Measurements from ENCODE around the gene PCNX1. TPM values are rescaled to one million over a fixed set of nuclear protein-coding genes. Genes with fewer than 3 reads are reported as not detected.
A peak's percentile ranks its signal among the peaks of the same experiment; 100 is the strongest.

PCNX1 gene
- total and polyA plus RNA-seq, 2 donors (not counting 1 experiment from before 2014, with no cell fraction given) = 35.7 to 69.4 TPM

DNA sequence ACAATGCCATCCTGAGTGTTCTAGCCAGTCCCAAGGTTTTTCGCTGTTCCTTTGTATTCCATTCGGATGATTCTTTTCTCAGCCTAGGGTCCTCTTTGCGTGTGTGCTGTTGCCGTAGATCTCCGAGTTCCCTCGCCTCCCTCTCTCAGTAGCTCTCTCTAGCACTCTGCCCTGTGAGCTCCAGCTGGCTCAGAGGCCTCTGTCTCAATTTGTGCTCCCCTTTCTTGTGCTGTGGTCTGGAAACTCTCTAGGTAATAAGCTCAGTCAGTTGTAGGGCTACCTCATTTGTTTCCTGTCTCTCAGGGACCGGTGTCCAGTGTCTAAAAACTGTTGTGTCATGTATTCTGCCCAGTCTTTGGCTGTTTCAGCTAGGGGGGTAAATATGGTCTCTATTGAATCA, 179.3 kb downstream of the PCNX1 start:
- H4K20me1 ChIP-seq (ENCODE audit: control insufficient read depth, extremely low read depth, insufficient read depth, low read length) = no peaks in the 10 kb centered on the region
- no peaks in the 10 kb centered on the region for H3K27me3 ChIP-seq (ENCODE audit: control insufficient read depth, insufficient read depth, low read length)
- H3K9ac ChIP-seq (ENCODE audit: insufficient read depth, low read length) = no peak overlapping the region
- H2AFZ ChIP-seq (ENCODE audit: low read length) = no peak overlapping the region
- TF ChIP-seq, protein P1, sequence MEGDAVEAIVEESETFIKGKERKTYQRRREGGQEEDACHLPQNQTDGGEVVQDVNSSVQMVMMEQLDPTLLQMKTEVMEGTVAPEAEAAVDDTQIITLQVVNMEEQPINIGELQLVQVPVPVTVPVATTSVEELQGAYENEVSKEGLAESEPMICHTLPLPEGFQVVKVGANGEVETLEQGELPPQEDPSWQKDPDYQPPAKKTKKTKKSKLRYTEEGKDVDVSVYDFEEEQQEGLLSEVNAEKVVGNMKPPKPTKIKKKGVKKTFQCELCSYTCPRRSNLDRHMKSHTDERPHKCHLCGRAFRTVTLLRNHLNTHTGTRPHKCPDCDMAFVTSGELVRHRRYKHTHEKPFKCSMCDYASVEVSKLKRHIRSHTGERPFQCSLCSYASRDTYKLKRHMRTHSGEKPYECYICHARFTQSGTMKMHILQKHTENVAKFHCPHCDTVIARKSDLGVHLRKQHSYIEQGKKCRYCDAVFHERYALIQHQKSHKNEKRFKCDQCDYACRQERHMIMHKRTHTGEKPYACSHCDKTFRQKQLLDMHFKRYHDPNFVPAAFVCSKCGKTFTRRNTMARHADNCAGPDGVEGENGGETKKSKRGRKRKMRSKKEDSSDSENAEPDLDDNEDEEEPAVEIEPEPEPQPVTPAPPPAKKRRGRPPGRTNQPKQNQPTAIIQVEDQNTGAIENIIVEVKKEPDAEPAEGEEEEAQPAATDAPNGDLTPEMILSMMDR (conservative IDR thresholded peaks at IDR 0.05 in 1 of 2, IDR thresholded peaks at IDR 0.05 in 1 of 2; ENCODE audit: low read depth in 1 of 2, low read length in 2 of 2) = no peak
- no peak for TF ChIP-seq EZH2 (IDR thresholded peaks at IDR 0.05; ENCODE audit: low read length, missing control alignments)
- H3K4me1 ChIP-seq (ENCODE audit: control insufficient read depth, extremely low read depth, insufficient read depth, low read length) = no peaks in the 10 kb centered on the region
- H3K27ac ChIP-seq (ENCODE audit: insufficient read depth, low read length) = no peak overlapping the region
- no peaks in the 10 kb centered on the region for H3K9me3 ChIP-seq (ENCODE audit: control insufficient read depth, insufficient read depth, low read depth, low read length)
- no peak overlapping the region for H3K4me2 ChIP-seq (ENCODE audit: extremely low read depth, insufficient read depth, low read length)
- DNase-seq (ENCODE audit: low read depth in 2 of 2) = peak in 1 of 2 donors; percentile 14
- H3K4me3 ChIP-seq (replicated peaks in 1 of 4; ENCODE audit: control extremely low read depth in 1 of 4, insufficient read depth in 1 of 4, low read depth in 3 of 4, low read length in 4 of 4) = no peak overlapping the region
- H3K79me2 ChIP-seq (ENCODE audit: control insufficient read depth, insufficient read depth, low read length) = no peaks in the 10 kb centered on the region
- H3K36me3 ChIP-seq (ENCODE audit: control insufficient read depth, insufficient read depth, low read length) = peaks cover 2% of the 10 kb centered on the region

DNA sequence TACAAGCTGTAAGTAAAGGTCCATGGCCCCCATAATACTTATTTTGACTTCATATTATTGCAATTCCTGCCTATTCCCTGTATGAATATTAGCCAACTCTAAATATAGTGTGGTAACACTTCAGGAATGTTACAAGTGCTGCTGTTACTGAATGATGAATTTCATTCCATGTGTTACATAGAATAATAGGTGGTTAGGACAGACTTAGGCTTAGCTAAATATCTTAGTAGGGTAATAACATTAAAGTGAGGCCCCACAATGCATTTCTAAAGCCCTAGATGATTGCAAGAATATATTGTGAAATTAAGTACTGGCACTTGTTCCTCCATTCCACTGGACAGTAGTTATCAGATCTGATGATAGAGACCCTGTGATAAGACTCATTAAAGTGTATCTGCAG, 182.7 kb downstream of the PCNX1 start:
- Histone ChIP-seq H3K27ac (ENCODE audit: insufficient read depth, low read length) (no peak overlapping the region), H3K4me3 (replicated peaks in 1 of 4; ENCODE audit: control extremely low read depth in 1 of 4, insufficient read depth in 1 of 4, low read depth in 3 of 4, low read length in 4 of 4) (no peak overlapping the region), H3K4me2 (ENCODE audit: extremely low read depth, insufficient read depth, low read length) (no peak overlapping the region), H3K27me3 (ENCODE audit: control insufficient read depth, insufficient read depth, low read length) (no peaks in the 10 kb centered on the region), H2AFZ (ENCODE audit: low read length) (no peak overlapping the region), H4K20me1 (ENCODE audit: control insufficient read depth, extremely low read depth, insufficient read depth, low read length) (no peaks in the 10 kb centered on the region), H3K36me3 (ENCODE audit: control insufficient read depth, insufficient read depth, low read length) (peaks cover 1% of the 10 kb centered on the region), H3K4me1 (ENCODE audit: control insufficient read depth, extremely low read depth, insufficient read depth, low read length) (no peaks in the 10 kb centered on the region), H3K9ac (ENCODE audit: insufficient read depth, low read length) (no peak overlapping the region), H3K9me3 (ENCODE audit: control insufficient read depth, insufficient read depth, low read depth, low read length) (no peaks in the 10 kb centered on the region), H3K79me2 (ENCODE audit: control insufficient read depth, insufficient read depth, low read length) (no peaks in the 10 kb centered on the region)
- TF ChIP-seq, protein P1 (conservative IDR thresholded peaks at IDR 0.05 in 1 of 2, IDR thresholded peaks at IDR 0.05 in 1 of 2; ENCODE audit: low read depth in 1 of 2, low read length in 2 of 2) = no peak
- no peak for TF ChIP-seq EZH2 (IDR thresholded peaks at IDR 0.05; ENCODE audit: low read length, missing control alignments)
- peak; percentile 26 to 51 for DNase-seq (ENCODE audit: low read depth in 2 of 2)

DNA sequence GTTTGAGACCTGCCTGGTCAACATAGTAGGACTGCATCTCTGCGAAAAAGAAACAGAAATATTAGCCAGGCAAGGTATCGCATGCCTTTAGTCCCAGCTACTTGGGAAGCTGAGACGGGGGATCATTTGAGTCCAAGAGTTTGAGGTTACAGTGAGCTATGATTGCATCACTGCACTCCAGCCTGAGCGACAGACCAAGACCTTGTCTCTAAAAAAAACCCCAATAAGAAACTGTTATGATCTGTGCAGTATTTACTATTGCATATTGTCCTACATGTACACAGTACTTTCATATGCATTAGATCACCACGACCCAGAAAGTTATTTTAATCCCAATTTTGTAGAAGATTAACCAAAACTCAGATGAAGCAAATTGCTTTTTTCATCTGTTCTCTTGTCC, 187.5 kb downstream of the PCNX1 start:
- no peak for DNase-seq (ENCODE audit: low read depth in 2 of 2)
- H2AFZ ChIP-seq (ENCODE audit: low read length) = no peak overlapping the region

More for the DNA sequence above, 187.5 kb downstream of the PCNX1 start:
- no peaks in the 10 kb centered on the region for H3K79me2 ChIP-seq (ENCODE audit: control insufficient read depth, insufficient read depth, low read length)
- H3K4me1 ChIP-seq (ENCODE audit: control insufficient read depth, extremely low read depth, insufficient read depth, low read length) = no peaks in the 10 kb centered on the region
- H4K20me1 ChIP-seq (ENCODE audit: control insufficient read depth, extremely low read depth, insufficient read depth, low read length) = no peaks in the 10 kb centered on the region
- no peak for TF ChIP-seq EZH2 (IDR thresholded peaks at IDR 0.05; ENCODE audit: low read length, missing control alignments)
- TF ChIP-seq, protein P1 (conservative IDR thresholded peaks at IDR 0.05 in 1 of 2, IDR thresholded peaks at IDR 0.05 in 1 of 2; ENCODE audit: low read depth in 1 of 2, low read length in 2 of 2) = no peak
- no peak overlapping the region for H3K4me2 ChIP-seq (ENCODE audit: extremely low read depth, insufficient read depth, low read length)
- H3K4me3 ChIP-seq (replicated peaks in 1 of 4; ENCODE audit: control extremely low read depth in 1 of 4, insufficient read depth in 1 of 4, low read depth in 3 of 4, low read length in 4 of 4) = no peak overlapping the region
- no peak overlapping the region for H3K9ac ChIP-seq (ENCODE audit: insufficient read depth, low read length)
- no peaks in the 10 kb centered on the region for H3K27me3 ChIP-seq (ENCODE audit: control insufficient read depth, insufficient read depth, low read length)
- H3K27ac ChIP-seq (ENCODE audit: insufficient read depth, low read length) = no peak overlapping the region
- no peaks in the 10 kb centered on the region for H3K9me3 ChIP-seq (ENCODE audit: control insufficient read depth, insufficient read depth, low read depth, low read length)
- no peaks in the 10 kb centered on the region for H3K36me3 ChIP-seq (ENCODE audit: control insufficient read depth, insufficient read depth, low read length)
